22Rv1 (cell line): ENCODE results near the gene BMP7.

Experiments
- H3K27ac ChIP-seq: fragments of 450-650 bp; 2 replicates; pipeline ENCODE4 v1.5.1; 2017
- ZFX ChIP-seq: fragments of 450-650 bp; IDR thresholded peaks from 2 replicates; pipeline ENCODE4 v1.6.1; 2017; ENCODE audit warnings: antibody characterized with exemption, borderline replicate concordance
- TF ChIP-seq, protein P1 (sequence below): fragments of 450-650 bp; IDR thresholded peaks from 2 replicates; pipeline ENCODE4 v1.5.1; 2017; ENCODE audit warnings: mild to moderate bottlenecking

BMP7 gene

DNA sequence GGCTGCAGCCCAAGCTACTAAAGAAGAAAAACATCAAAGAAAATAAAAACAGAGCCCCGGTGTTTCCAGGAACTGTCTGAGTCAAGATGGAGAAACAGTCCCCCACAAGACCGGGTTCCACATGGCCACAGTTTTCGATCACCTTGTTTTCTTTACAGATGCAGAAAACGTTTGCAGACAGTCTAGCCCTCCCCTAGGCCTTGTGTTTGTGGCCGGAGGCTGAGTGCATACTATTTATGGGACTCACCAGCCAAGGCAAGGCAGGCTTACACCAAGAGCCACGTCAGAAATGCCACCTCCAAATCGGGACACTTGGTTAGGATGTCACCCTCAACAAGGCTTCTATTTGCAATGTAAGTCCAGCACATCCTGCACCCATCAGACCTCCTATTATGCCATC is 97.3 kb downstream of the BMP7 start:
- H3K27ac ChIP-seq, result no peak overlapping the region
- TF ChIP-seq, protein P1, sequence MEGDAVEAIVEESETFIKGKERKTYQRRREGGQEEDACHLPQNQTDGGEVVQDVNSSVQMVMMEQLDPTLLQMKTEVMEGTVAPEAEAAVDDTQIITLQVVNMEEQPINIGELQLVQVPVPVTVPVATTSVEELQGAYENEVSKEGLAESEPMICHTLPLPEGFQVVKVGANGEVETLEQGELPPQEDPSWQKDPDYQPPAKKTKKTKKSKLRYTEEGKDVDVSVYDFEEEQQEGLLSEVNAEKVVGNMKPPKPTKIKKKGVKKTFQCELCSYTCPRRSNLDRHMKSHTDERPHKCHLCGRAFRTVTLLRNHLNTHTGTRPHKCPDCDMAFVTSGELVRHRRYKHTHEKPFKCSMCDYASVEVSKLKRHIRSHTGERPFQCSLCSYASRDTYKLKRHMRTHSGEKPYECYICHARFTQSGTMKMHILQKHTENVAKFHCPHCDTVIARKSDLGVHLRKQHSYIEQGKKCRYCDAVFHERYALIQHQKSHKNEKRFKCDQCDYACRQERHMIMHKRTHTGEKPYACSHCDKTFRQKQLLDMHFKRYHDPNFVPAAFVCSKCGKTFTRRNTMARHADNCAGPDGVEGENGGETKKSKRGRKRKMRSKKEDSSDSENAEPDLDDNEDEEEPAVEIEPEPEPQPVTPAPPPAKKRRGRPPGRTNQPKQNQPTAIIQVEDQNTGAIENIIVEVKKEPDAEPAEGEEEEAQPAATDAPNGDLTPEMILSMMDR, result no peak

DNA sequence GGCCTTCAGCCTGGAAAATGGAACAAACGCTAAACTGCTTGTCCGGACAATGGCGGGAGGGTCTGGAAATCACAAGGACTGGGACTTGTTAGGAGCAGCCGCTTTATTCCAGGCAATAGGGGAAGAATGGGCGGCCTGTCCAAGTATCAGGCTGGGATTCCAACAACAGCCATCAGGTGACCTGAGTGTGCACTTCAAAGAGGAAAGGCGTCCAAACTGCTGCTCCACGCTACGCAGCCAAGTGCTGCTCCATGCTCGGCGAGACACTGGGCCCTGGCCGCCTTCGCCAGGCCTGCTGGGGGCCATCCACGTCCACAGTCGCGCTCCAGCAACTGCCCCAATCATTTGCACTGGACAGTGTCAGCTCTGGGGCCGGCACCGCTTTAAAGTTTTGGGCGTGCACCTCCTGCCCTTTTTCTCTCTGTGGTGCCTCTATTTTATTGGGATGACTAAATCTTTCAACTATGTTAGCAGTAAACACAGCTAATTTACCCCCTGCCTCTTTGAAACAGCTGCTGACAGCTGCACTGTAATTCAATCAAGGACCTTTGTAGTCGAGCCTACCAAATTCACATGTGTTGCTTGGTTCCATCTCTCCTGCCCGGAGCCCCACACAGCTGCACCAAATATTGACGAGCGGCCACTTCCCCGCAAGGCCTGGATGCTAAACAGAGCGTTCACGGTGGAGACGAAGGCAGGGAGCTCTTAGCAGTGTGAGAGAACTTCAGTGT is 98.3 kb downstream of the BMP7 start:
- TF ChIP-seq, protein P1, result no peak
- no peak for TF ChIP-seq ZFX
- no peak overlapping the region for H3K27ac ChIP-seq

DNA sequence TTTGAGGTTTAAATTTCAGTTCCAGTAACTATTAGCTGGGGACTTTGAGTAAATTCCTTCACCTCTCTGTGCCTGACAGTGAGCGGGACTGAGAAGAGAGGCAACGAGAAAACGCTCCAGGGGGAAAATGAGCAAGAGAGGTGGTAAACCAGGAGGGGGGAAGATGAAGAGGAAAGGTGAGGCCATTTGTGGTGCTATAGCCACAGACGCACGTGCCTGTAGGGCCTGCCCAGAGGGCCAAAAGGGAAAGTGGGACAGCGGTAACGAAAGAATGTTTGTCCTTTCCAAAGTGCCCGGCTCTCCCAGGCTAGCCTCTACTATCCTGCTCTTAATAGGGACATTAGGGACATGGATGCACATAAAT is 99.2 kb downstream of the BMP7 start:
- no peak for TF ChIP-seq ZFX
- TF ChIP-seq, protein P1, result no peak
- H3K27ac ChIP-seq, result no peak overlapping the region

DNA sequence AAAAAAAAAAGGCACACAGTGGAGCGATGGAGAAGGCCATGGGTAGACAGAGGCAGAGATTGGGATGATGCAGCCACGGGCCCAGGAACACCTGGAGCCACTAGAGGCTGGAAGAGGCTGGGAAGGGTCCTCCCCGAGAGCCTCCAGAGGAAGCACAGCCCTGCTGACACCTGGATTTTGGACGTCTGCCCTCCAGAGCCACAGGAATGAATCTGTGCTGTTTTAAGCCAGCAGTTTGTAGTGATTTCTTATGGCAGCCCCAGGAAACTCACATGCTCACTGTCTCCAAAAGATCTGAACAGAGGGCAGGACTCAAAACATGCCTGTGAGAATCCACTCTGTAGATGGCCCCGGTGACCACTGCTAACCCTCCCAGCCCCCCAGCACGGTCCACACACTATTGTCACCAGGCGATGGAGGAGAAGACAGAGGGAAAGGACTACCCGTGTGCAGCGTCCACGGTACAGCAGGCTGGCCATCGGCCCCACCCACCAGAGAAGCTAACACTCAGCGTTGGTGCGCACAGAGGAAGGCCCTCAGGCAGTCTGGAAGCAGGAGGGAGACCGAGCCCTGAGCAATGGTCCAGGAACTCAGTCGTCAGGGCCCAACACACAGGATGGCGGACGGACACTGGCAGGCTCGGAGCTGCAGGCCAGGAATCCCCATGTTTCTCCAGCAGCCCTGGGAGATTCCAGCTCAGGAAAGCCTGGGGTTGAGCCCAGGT is 99.7 kb downstream of the BMP7 start:
- no peak for TF ChIP-seq ZFX
- TF ChIP-seq, protein P1, result no peak
- H3K27ac ChIP-seq, result no peak overlapping the region

DNA sequence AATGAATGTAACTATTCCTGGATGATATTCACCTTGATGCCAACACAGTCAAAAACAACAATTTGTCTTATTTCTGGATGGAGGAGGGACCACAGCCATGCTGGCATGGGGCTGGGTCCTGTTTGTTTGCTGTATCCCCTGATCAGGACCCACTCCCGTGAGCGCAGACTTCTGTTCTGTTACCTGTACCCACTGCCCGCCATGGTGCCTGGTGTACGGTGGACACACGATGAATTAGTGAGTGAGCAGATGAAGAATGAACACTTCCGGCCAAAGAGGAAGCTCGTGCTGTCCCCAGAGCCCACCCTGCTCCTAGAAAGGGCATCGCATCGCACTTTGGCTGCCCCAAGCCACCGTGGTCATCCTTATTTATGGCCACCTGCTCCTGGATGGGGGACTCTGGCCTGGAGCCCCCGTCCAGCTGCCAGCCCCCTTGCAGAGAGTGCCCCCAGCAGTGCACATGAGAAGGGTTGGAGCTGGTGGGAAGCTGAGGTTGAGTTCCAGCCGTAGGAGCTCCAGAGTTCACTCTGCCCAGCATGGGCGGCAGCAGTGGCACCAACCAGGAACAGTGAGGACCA is 100.9 kb downstream of the BMP7 start:
- TF ChIP-seq, protein P1, result no peak
- TF ChIP-seq ZFX, result no peak

DNA sequence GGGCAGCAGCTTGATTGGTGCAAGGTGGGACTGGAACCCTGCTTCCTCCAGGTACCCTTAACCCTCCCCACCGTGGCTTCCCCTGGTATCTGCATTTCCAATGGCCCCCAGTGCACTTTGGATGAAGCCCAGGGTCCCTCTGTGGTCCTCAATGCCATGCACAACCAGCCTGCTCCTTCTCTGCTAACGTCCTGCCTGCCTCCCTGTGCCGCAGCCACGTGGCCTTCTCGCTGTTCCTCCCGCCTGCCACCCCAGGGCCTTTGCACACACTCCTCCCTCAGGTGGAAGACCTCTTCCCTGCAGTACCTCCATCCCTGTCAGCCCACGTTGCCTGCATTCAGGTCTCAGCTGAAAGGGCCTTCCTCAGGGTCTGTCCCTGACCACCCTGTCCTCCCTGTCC is 101.6 kb downstream of the BMP7 start:
- H3K27ac ChIP-seq, result no peak overlapping the region
- no peak for TF ChIP-seq ZFX
- TF ChIP-seq, protein P1, result no peak

More for the DNA sequence above, 100.9 kb downstream of the BMP7 start:
- H3K27ac ChIP-seq, result no peak overlapping the region

DNA sequence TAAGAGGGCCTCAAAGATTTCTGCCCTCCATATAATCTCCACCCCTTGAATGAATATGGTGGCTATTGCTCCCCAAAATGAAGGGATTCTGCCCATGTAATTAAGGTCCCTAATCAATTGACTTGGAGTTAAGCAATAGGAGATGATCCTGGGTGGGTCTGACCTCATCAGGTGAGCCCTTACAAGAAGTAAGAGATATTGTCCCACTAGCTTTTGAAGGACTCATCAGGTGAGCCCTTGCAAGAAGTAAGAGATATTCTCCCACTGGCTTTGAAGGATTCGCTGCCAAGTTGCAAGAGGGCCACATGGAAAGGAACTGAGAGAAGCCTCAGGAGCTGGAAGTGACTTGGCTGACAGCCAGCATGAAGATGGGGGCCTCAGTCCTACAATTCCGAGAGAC is 103.4 kb downstream of the BMP7 start:
- TF ChIP-seq, protein P1, result no peak
- TF ChIP-seq ZFX, result no peak

More for the DNA sequence above, 103.4 kb downstream of the BMP7 start:
- H3K27ac ChIP-seq, result no peak overlapping the region
